NCI-H146 (cell line): ENCODE data around the gene SPEF1.

ENCODE experiments used
- DNase-seq: peaks from one replicate; lab custom pipeline; 2025; lab: John Stamatoyannopoulos, UW

SPEF1 gene

GRCh38 chr20:3747471-3747870, 33.8 kb downstream of the SPEF1 start:
- no peak for DNase-seq

GRCh38 chr20:3745686-3746173, 35.5 kb downstream of the SPEF1 start:
- DNase-seq = peak; percentile 19

- DNase-seq = peak; percentile 93
Measured at GRCh38 chr20:3744806-3745685, 36.2 kb downstream of the SPEF1 start.

- no peak for DNase-seq
Measured at GRCh38 chr20:3744037-3744436, 37.2 kb downstream of the SPEF1 start.

GRCh38 chr20:3743251-3743650, 38.0 kb downstream of the SPEF1 start:
- no peak for DNase-seq

GRCh38 chr20:3741836-3742458, 39.3 kb downstream of the SPEF1 start:
- DNase-seq = no peak

GRCh38 chr20:3740615-3741301, 40.5 kb downstream of the SPEF1 start:
- DNase-seq = no peak

GRCh38 chr20:3739926-3740451, 41.3 kb downstream of the SPEF1 start:
- DNase-seq = no peak

- DNase-seq = peak; percentile 15
Measured at GRCh38 chr20:3739054-3739925, 42.0 kb downstream of the SPEF1 start.

- DNase-seq = no peak
Measured at GRCh38 chr20:3738111-3739053, 42.9 kb downstream of the SPEF1 start.

GRCh38 chr20:3735768-3736167, 45.5 kb downstream of the SPEF1 start:
- DNase-seq = no peak

GRCh38 chr20:3734111-3734843, 47.0 kb downstream of the SPEF1 start:
- DNase-seq = no peak

- no peak for DNase-seq
Measured at GRCh38 chr20:3733119-3733995, 47.9 kb downstream of the SPEF1 start.

GRCh38 chr20:3732327-3733118, 48.7 kb downstream of the SPEF1 start, which contains the start of gene HSPA12B:
Gene HSPA12B (plus strand): TSS chr20:3732685. CDS start chr20:3738675, 5,990 bp downstream.
- no peak for DNase-seq

GRCh38 chr20:3731944-3732326, 49.3 kb downstream of the SPEF1 start:
- no peak for DNase-seq

GRCh38 chr20:3730803-3731672, 50.2 kb downstream of the SPEF1 start:
- no peak for DNase-seq
